MCF 10A (cell line): ENCODE data around the gene F11R. TPM values are rescaled to one million over a fixed set of nuclear protein-coding genes. Genes with fewer than 3 reads are reported as not detected.
"Not testable (repeated sequence)": the region's sequence is repeated elsewhere in the genome, so short reads cannot be mapped to it uniquely, and the experiment has no call there.

ENCODE experiments used
- BruUV-seq: library from RNA; stranded (reverse); fragments of 400-500 nt; replicated peaks from 2 replicates; lab custom pipeline; 2021; lab: Mats Ljungman, UMichigan
- CTCF ChIA-PET: fragments of 300-600 bp; sonication (Branson Sonifier 250); formaldehyde crosslinking; extraction: SDS; loops from one replicate; lab custom pipeline; 2021; ENCODE audit warnings: antibody characterized with exemption, inconsistent platforms; lab: Yijun Ruan, JAX
- POLR2A ChIA-PET: fragments of 300-600, 350-650 bp; sonication (Branson Sonifier 250); formaldehyde crosslinking; extraction: SDS; loops from one replicate; lab custom pipeline; 2020; ENCODE audit warnings: antibody characterized with exemption, inconsistent platforms; lab: Yijun Ruan, JAX
- DNase-seq: peaks from one replicate; pipeline ENCODE4 v3.0.0-alpha.2; 2018; ENCODE audit not compliant: unreplicated experiment
- H3K27ac Mint-ChIP-seq: one replicate; pipeline ENCODE4 v1.8.0; 2022; ENCODE audit warnings: mild to moderate bottlenecking, low read depth, mixed read lengths; ENCODE audit not compliant: unreplicated experiment
- H3K27me3 Mint-ChIP-seq: one replicate; pipeline ENCODE4 v1.8.0; 2022; ENCODE audit warnings: mixed read lengths; ENCODE audit not compliant: insufficient read depth, unreplicated experiment
- H3K36me3 Mint-ChIP-seq: one replicate; pipeline ENCODE4 v1.8.0; 2022; ENCODE audit warnings: mild to moderate bottlenecking, moderate library complexity, mixed read lengths; ENCODE audit not compliant: insufficient read depth, unreplicated experiment
- H3K4me1 Mint-ChIP-seq: one replicate; pipeline ENCODE4 v1.8.0; 2022; ENCODE audit warnings: mixed read lengths; ENCODE audit not compliant: insufficient read depth, unreplicated experiment
- H3K4me3 Mint-ChIP-seq: one replicate; pipeline ENCODE4 v1.8.0; 2022; ENCODE audit warnings: mild to moderate bottlenecking, moderate library complexity, mixed read lengths; ENCODE audit not compliant: unreplicated experiment
- H3K9me3 Mint-ChIP-seq: one replicate; pipeline ENCODE4 v1.8.0; 2022; ENCODE audit warnings: mixed read lengths; ENCODE audit not compliant: unreplicated experiment
- intact Hi-C: fragments of 100-400 bp; cut with micrococcal nuclease; formaldehyde crosslinking; loops from 2 replicates; pipeline ENCODE4 v1.14.1; 2022
- total RNA-seq: library from RNA; stranded (reverse); gene quantifications from 2 replicates; pipeline ENCODE4 v1.2.3, GENCODE V29; 2022
- TF ChIP-seq, protein P1 (sequence below): fragments of 200-600 bp; IDR thresholded peaks from one replicate; pipeline ENCODE4 v1.8.0; 2022; ENCODE audit warnings: antibody characterized with exemption, mild to moderate bottlenecking; ENCODE audit not compliant: unreplicated experiment

The F11R gene
- total RNA-seq, 1 experiment from 2014 or later, result 73.6 TPM

DNA sequence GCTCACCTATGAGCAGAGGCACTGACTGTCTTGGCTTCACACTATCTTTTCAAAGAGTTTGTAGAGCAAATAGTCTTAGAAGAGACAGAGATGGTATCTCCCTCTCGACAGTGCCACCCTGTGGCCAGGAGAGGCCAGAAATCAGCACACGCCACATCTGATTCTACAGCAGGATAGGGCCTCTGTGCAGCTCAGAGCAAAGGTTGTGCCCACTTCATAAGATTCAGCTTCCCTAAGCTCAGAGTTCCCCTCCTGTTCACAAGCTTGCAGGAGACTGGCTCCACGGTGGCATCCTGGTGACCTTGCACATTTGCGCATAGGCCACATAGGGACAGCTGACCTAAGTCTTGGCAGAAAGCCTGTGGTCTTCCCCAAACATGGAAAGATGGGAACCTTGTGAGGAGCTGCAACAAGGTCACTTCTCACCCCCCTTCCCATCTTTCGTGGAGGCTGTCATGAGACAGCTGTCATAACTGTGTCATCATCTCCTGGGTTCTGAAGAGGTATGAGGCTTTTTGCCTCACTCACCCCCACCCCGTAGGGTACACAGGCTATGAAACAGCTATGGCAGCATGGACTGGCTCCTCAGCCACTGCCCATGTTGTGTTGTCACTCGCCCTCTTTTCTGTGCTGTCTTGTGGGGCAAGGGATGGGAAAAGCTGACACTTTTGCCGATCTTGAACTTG lies 69.4 kb downstream of the F11R start:
- DNase-seq, result peak; percentile 82
- H3K4me1 Mint-ChIP-seq, result peaks cover 55% of the 10 kb centered on the region
- no peaks in the 10 kb centered on the region for H3K27me3 Mint-ChIP-seq
- TF ChIP-seq, protein P1, sequence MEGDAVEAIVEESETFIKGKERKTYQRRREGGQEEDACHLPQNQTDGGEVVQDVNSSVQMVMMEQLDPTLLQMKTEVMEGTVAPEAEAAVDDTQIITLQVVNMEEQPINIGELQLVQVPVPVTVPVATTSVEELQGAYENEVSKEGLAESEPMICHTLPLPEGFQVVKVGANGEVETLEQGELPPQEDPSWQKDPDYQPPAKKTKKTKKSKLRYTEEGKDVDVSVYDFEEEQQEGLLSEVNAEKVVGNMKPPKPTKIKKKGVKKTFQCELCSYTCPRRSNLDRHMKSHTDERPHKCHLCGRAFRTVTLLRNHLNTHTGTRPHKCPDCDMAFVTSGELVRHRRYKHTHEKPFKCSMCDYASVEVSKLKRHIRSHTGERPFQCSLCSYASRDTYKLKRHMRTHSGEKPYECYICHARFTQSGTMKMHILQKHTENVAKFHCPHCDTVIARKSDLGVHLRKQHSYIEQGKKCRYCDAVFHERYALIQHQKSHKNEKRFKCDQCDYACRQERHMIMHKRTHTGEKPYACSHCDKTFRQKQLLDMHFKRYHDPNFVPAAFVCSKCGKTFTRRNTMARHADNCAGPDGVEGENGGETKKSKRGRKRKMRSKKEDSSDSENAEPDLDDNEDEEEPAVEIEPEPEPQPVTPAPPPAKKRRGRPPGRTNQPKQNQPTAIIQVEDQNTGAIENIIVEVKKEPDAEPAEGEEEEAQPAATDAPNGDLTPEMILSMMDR, result peak; percentile 93
- BruUV-seq, result no TSS peak
- POLR2A ChIA-PET, result interaction anchor here (0.6 to 5.0 kb wide), 34 partner anchors 10 to 537 kb away, joined by 3 to 88 read pairs (median 6); partner anchors contain the start of genes F11R, NIT1, PFDN2 and PPOX
- no peaks in the 10 kb centered on the region for H3K9me3 Mint-ChIP-seq
- intact Hi-C loops, result loop anchor here (1.0 to 5.0 kb wide), 5 partner anchors 116 to 524 kb away; no protein-coding TSS in a partner anchor
- H3K36me3 Mint-ChIP-seq, result no peaks in the 10 kb centered on the region
- CTCF ChIA-PET, result interaction anchor here (0.6 to 5.4 kb wide), 83 partner anchors 9 to 615 kb away, joined by 3 to 139 read pairs (median 4); partner anchors contain the start of genes F11R and KLHDC9
- H3K27ac Mint-ChIP-seq, result peak overlapping the region; percentile 3
- no peak overlapping the region for H3K4me3 Mint-ChIP-seq

DNA sequence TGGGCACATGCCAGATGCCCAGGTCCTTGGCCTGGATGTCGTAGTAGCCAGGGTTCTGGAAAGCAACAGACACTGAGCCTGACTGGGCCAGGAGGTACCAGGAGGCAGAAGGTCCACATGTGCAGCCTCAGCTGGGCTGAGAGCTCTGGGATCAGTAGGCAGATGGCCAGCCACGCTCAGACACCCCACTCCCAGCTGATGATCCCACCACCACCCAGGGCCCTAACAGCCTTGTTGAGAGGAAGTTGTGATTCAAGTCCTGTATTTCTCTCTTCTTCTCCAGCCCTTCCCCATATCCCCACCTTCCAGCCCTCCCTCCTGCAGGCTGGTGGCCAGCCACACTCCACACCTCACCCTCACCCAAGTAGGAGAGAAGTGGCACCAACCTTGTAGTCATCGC lies 70.3 kb downstream of the F11R start:
- no peak overlapping the region for H3K4me3 Mint-ChIP-seq
- no peaks in the 10 kb centered on the region for H3K36me3 Mint-ChIP-seq
- peaks cover 59% of the 10 kb centered on the region for H3K4me1 Mint-ChIP-seq
- no peaks in the 10 kb centered on the region for H3K9me3 Mint-ChIP-seq
- intact Hi-C loops, result loop anchor here (1.0 to 5.0 kb wide), 5 partner anchors 115 to 523 kb away; no protein-coding TSS in a partner anchor
- no peaks in the 10 kb centered on the region for H3K27me3 Mint-ChIP-seq
- BruUV-seq, result no TSS peak
- ChIA-PET POLR2A (interaction anchor here (1.5 to 5.0 kb wide), 6 partner anchors 9 to 224 kb away, joined by 5 to 88 read pairs (median 26); partner anchors contain the start of genes F11R, SLAMF7 and USF1), CTCF (interaction anchor here (0.5 to 5.4 kb wide), 38 partner anchors 10 to 522 kb away, joined by 3 to 139 read pairs (median 8); partner anchors contain the start of gene KLHDC9)
- TF ChIP-seq, protein P1, result no peak
- no peak for DNase-seq
- peak overlapping the region; percentile 3 for H3K27ac Mint-ChIP-seq

DNA sequence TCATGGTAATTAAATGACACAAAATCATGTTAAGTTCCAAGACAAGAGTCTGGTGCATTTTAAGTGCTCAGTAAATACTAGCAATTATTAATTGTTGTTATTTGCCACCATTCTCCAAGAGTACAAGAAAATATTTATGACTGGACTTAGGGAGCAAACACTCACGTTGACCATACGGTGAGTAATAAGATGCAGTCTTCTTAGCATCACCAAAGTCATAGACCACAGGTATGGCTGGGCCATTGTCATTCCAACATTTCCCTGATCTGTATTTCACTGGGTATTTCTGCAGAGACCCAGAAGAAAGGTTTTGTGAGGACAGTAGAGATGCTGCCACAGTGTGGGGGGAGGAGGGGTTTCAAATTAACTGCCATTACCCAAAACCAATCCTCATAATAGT lies 71.1 kb downstream of the F11R start:
- no peaks in the 10 kb centered on the region for H3K27me3 Mint-ChIP-seq

DNA sequence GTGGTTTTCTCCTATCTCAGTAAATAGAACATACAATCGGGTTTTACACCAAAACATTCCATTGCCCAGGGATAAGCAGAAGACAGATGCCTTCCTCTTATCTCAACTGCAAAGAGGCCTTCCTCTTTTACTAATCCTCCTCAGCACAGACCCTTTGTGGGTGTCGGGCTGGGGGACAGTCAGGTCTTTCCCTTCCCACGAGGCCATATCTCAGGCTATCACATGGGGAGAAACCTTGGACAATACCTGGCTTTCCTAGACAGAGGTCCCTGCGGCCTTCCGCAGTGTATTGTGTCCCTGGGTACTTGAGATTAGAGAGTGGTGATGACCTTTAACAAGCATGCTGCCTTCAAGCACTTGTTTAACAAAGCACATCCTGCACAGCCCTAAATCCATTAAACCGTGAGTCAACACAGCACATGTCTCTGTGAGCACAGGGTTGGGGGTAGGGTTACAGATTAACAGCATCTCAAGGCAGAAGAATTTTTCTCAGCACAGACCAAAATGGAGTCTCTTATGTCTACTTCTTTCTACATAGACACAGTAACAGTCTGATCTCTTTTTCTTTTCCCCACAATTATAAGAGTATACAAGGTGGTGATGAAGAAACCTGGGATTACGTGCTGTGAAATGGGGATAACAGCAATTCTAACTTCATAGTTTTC lies 71.6 kb downstream of the F11R start:
- H3K27me3 Mint-ChIP-seq, H3K9me3 Mint-ChIP-seq, POLR2A ChIA-PET, H3K27ac Mint-ChIP-seq, DNase-seq, BruUV-seq, H3K36me3 Mint-ChIP-seq, H3K4me3 Mint-ChIP-seq, intact Hi-C loops: not testable (repeated sequence)
- H3K4me1 Mint-ChIP-seq, result peaks cover 58% of the 10 kb centered on the region
- CTCF ChIA-PET, result interaction anchor here (3.0 to 3.6 kb wide), 2 partner anchors 14 to 118 kb away, joined by 14 to 26 read pairs; no protein-coding TSS in a partner anchor

More for the DNA sequence above, 71.1 kb downstream of the F11R start:
- Mint-ChIP-seq H3K36me3 (no peaks in the 10 kb centered on the region), H3K9me3 (no peaks in the 10 kb centered on the region), H3K4me3 (no peak overlapping the region), H3K27ac (no peak overlapping the region), H3K4me1 (peaks cover 59% of the 10 kb centered on the region)
- ChIA-PET CTCF (interaction anchor here (3.0 to 5.4 kb wide), 5 partner anchors 9 to 223 kb away, joined by 14 to 130 read pairs (median 62); no protein-coding TSS in a partner anchor), POLR2A (interaction anchor here (5.0 kb wide), 1 partner anchor 70 kb away, joined by 88 read pairs; the partner anchor contains the start of gene F11R)
- intact Hi-C loops, result loop anchor here (5.0 kb wide), 1 partner anchor 523 kb away; no protein-coding TSS in a partner anchor
- no peak for DNase-seq
- no TSS peak for BruUV-seq
- TF ChIP-seq, protein P1, result no peak

DNA sequence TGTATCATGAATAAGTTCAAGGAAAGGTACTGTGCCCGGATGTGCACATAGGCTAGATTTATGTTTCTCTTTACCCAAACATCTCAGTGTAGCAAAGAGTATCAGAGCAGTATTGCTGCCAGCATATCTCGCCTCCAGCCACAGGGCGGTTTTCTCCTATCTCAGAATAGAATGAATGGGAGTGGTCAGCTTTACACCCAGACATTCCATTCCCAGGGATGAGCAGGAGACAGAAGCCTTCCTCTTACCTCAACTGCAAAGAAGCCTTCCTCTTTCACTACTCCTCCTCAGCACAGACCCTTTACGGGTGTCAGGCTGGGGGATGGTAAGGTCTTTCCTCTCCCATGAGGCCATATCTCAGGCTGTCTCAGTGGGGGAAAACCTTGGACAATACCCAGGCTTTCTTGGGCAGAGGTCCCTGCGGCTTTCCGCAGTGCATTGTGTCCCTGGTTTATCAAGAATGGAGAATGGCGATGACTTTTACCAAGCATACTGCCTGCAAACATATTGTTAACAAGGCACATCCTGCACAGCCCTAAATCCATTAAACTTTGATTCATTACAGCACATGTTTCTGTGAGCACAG lies 73.7 kb downstream of the F11R start:
- H3K36me3 Mint-ChIP-seq, DNase-seq, H3K4me3 Mint-ChIP-seq, H3K9me3 Mint-ChIP-seq, H3K27me3 Mint-ChIP-seq, BruUV-seq, intact Hi-C loops, H3K27ac Mint-ChIP-seq: not testable (repeated sequence)
- H3K4me1 Mint-ChIP-seq, result peaks cover 39% of the 10 kb centered on the region
- POLR2A ChIA-PET, result interaction anchor here (0.6 to 1.6 kb wide), 2 partner anchors 40 to 186 kb away, joined by 3 read pairs; partner anchors contain the start of gene DEDD
- CTCF ChIA-PET, result interaction anchor here (0.6 to 1.1 kb wide), 2 partner anchors 133 to 180 kb away, joined by 3 read pairs; no protein-coding TSS in a partner anchor

DNA sequence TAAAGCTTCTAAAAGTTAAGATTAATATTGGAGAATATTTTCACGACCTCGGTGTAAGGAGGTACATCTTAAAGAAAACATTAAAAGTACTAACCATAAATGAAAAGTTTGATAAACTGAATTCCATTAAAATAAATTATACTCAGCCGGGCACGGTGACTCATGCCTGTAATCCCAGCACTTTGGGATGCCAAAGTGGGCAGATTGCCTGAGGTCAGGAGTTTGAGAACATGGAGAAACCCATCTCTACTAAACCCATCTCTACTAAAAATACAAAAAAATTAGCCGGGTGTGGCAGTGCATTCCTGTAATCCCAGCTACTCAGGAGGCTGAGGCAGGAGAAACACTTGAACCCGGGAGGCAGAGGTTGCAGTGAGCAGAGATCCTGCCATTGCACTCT lies 75.1 kb downstream of the F11R start:
- H3K9me3 Mint-ChIP-seq, BruUV-seq, H3K36me3 Mint-ChIP-seq, H3K4me3 Mint-ChIP-seq, intact Hi-C loops, H3K27ac Mint-ChIP-seq, H3K27me3 Mint-ChIP-seq: not testable (repeated sequence)
- ChIA-PET POLR2A (interaction anchor here (0.6 to 2.6 kb wide), 10 partner anchors 8 to 188 kb away, joined by 3 to 9 read pairs (median 3); partner anchors contain the start of genes DEDD, F11R and KLHDC9), CTCF (interaction anchor here (0.8 to 6.0 kb wide), 11 partner anchors 8 to 262 kb away, joined by 3 to 62 read pairs (median 4); partner anchors contain the start of gene ITLN2)
- peak; percentile 67 for DNase-seq
- H3K4me1 Mint-ChIP-seq, result peaks cover 25% of the 10 kb centered on the region
